ENCODE results near the gene CAPG.
"Not testable (repeated sequence)": the region's sequence is repeated elsewhere in the genome, so short reads cannot be mapped to it uniquely, and the experiment has no call there.

CAPG gene

GRCh38 chr2:85396531-85397470 lies 13.4 kb downstream of the CAPG start:
- no peak for DNase-seq

- DNase-seq: no peak
Measured at GRCh38 chr2:85395912-85396475, 14.2 kb downstream of the CAPG start.

GRCh38 chr2:85394976-85395375 lies 15.2 kb downstream of the CAPG start:
- no peak for DNase-seq

GRCh38 chr2:85394261-85394681 lies 15.9 kb downstream of the CAPG start:
- DNase-seq: no peak

GRCh38 chr2:85393836-85394235 lies 16.3 kb downstream of the CAPG start:
- no peak for DNase-seq

GRCh38 chr2:85390941-85391669 lies 19.1 kb downstream of the CAPG start:
- peak; percentile 83 for DNase-seq

- no peak for DNase-seq
Measured at GRCh38 chr2:85388878-85389538, 21.2 kb downstream of the CAPG start.

GRCh38 chr2:85387754-85388153 lies 22.4 kb downstream of the CAPG start:
- DNase-seq: no peak

- DNase-seq: no peak
Measured at GRCh38 chr2:85385746-85386145, 24.4 kb downstream of the CAPG start.

GRCh38 chr2:85383850-85384249 lies 26.3 kb downstream of the CAPG start:
- DNase-seq: no peak

- not testable (repeated sequence) for DNase-seq
Measured at GRCh38 chr2:85383151-85383550, 27.0 kb downstream of the CAPG start.

- no peak for DNase-seq
Measured at GRCh38 chr2:85380048-85380447, 30.1 kb downstream of the CAPG start.

GRCh38 chr2:85378257-85378656 lies 31.9 kb downstream of the CAPG start:
- DNase-seq: no peak

- no peak for DNase-seq
Measured at GRCh38 chr2:85377083-85377482, 33.1 kb downstream of the CAPG start.

- DNase-seq: no peak
Measured at GRCh38 chr2:85376291-85377065, 33.7 kb downstream of the CAPG start.

GRCh38 chr2:85371045-85371444 lies 39.1 kb downstream of the CAPG start:
- DNase-seq: no peak

- no peak for DNase-seq
Measured at GRCh38 chr2:85369500-85369899, 40.7 kb downstream of the CAPG start.

GRCh38 chr2:85368921-85369320 lies 41.2 kb downstream of the CAPG start:
- no peak for DNase-seq

GRCh38 chr2:85367180-85367579 lies 43.0 kb downstream of the CAPG start:
- no peak for DNase-seq

- DNase-seq: not testable (repeated sequence)
Measured at GRCh38 chr2:85362653-85363387, 47.3 kb downstream of the CAPG start.

GRCh38 chr2:85357736-85358135 lies 52.4 kb downstream of the CAPG start:
- no peak for DNase-seq

GRCh38 chr2:85356186-85356585 lies 54.0 kb downstream of the CAPG start:
- DNase-seq: no peak
